ENCODE data around the gene SRP9.
"Not testable (repeated sequence)": the region's sequence is repeated elsewhere in the genome, so short reads cannot be mapped to it uniquely, and the experiment has no call there.

Gene SRP9

GRCh38 chr1:225813214-225813964 is 35.8 kb downstream of the SRP9 start:
- no peak for DNase-seq (ENCODE audit: extremely low read depth in 1 of 2, low read depth in 1 of 2)

GRCh38 chr1:225814381-225814780 is 36.8 kb downstream of the SRP9 start:
- no peak for DNase-seq (ENCODE audit: extremely low read depth in 1 of 2, low read depth in 1 of 2)

- not testable (repeated sequence) for DNase-seq (ENCODE audit: extremely low read depth in 1 of 2, low read depth in 1 of 2)
Measured at GRCh38 chr1:225815090-225815489, 37.5 kb downstream of the SRP9 start.

GRCh38 chr1:225815526-225816178 is 38.0 kb downstream of the SRP9 start:
- no peak for DNase-seq (ENCODE audit: extremely low read depth in 1 of 2, low read depth in 1 of 2)

- no peak for DNase-seq (ENCODE audit: extremely low read depth in 1 of 2, low read depth in 1 of 2)
Measured at GRCh38 chr1:225816643-225817538, 39.3 kb downstream of the SRP9 start.

- DNase-seq (ENCODE audit: extremely low read depth in 1 of 2, low read depth in 1 of 2) = no peak
Measured at GRCh38 chr1:225817611-225818061, 40.0 kb downstream of the SRP9 start.

GRCh38 chr1:225818229-225818628 is 40.6 kb downstream of the SRP9 start:
- no peak for DNase-seq (ENCODE audit: extremely low read depth in 1 of 2, low read depth in 1 of 2)

- no peak for DNase-seq (ENCODE audit: extremely low read depth in 1 of 2, low read depth in 1 of 2)
Measured at GRCh38 chr1:225819346-225820192, 41.9 kb downstream of the SRP9 start.

- no peak for DNase-seq (ENCODE audit: extremely low read depth in 1 of 2, low read depth in 1 of 2)
Measured at GRCh38 chr1:225820522-225821120, 43.0 kb downstream of the SRP9 start.

- DNase-seq (ENCODE audit: extremely low read depth in 1 of 2, low read depth in 1 of 2) = no peak
Measured at GRCh38 chr1:225822655-225823403, 45.2 kb downstream of the SRP9 start.

GRCh38 chr1:225823811-225824261 is 46.2 kb downstream of the SRP9 start:
- DNase-seq (ENCODE audit: extremely low read depth in 1 of 2, low read depth in 1 of 2) = no peak

GRCh38 chr1:225824533-225824941 is 46.9 kb downstream of the SRP9 start:
- DNase-seq (ENCODE audit: extremely low read depth in 1 of 2, low read depth in 1 of 2) = no peak

- DNase-seq (ENCODE audit: extremely low read depth in 1 of 2, low read depth in 1 of 2) = no peak
Measured at GRCh38 chr1:225825078-225825477, 47.5 kb downstream of the SRP9 start.

- DNase-seq (ENCODE audit: extremely low read depth in 1 of 2, low read depth in 1 of 2) = no peak
Measured at GRCh38 chr1:225825607-225826007, 48.0 kb downstream of the SRP9 start.

GRCh38 chr1:225827076-225827475 is 49.5 kb downstream of the SRP9 start:
- no peak for DNase-seq (ENCODE audit: extremely low read depth in 1 of 2, low read depth in 1 of 2)

- no peak for DNase-seq (ENCODE audit: extremely low read depth in 1 of 2, low read depth in 1 of 2)
Measured at GRCh38 chr1:225828706-225829345, 51.2 kb downstream of the SRP9 start.

GRCh38 chr1:225830841-225831240 is 53.2 kb downstream of the SRP9 start:
- DNase-seq (ENCODE audit: extremely low read depth in 1 of 2, low read depth in 1 of 2) = no peak

- no peak for DNase-seq (ENCODE audit: extremely low read depth in 1 of 2, low read depth in 1 of 2)
Measured at GRCh38 chr1:225834417-225835329, 57.0 kb downstream of the SRP9 start.
